Measurements from ENCODE around the gene CCL22. TPM values are rescaled to one million over a fixed set of nuclear protein-coding genes. Genes with fewer than 3 reads are reported as not detected.

CCL22 gene
- total and polyA plus RNA-seq, 12 donors: 0.07 to 0.60 TPM; not detected in 10

DNA sequence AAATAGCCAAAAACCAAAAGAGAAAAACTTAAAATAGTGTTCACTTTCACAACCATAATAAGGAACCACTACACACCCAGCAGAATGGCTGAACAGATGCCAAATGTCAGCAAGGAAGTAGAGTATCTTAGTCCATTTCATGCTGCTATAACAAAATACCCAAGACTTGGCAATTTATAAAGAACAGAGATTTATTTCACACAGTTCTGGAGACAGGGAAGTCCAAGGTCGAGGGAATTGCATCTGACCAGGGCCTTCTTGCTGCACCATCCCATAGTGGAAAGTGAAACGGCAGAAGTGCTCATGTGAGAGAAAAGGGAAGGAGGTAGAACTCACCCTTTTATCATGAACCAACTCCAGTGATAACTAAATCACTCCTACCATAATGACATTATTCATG is 33.8 kb upstream of the CCL22 start:
- no peak for DNase-seq
- H3K27ac ChIP-seq: no peak overlapping the region
- no peaks in the 10 kb centered on the region for H3K36me3 ChIP-seq
- peaks cover 0 to 6% (median 0%) of the 10 kb centered on the region in 9 donors for H3K4me1 ChIP-seq
- intact Hi-C loops (cut with DNase I): no loop called here
- no peak overlapping the region for H3K4me3 ChIP-seq
- peaks cover 0 to 21% (median 6%) of the 10 kb centered on the region in 11 donors for H3K9me3 ChIP-seq
- peaks cover 0 to under 1% (median 0%) of the 10 kb centered on the region in 7 donors for H3K27me3 ChIP-seq
- WGBS, 2 donors: 63 to 69% methylated on average over 2 of the region's 2 CpGs
- ATAC-seq: no peak
- TF ChIP-seq, protein P1, sequence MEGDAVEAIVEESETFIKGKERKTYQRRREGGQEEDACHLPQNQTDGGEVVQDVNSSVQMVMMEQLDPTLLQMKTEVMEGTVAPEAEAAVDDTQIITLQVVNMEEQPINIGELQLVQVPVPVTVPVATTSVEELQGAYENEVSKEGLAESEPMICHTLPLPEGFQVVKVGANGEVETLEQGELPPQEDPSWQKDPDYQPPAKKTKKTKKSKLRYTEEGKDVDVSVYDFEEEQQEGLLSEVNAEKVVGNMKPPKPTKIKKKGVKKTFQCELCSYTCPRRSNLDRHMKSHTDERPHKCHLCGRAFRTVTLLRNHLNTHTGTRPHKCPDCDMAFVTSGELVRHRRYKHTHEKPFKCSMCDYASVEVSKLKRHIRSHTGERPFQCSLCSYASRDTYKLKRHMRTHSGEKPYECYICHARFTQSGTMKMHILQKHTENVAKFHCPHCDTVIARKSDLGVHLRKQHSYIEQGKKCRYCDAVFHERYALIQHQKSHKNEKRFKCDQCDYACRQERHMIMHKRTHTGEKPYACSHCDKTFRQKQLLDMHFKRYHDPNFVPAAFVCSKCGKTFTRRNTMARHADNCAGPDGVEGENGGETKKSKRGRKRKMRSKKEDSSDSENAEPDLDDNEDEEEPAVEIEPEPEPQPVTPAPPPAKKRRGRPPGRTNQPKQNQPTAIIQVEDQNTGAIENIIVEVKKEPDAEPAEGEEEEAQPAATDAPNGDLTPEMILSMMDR (IDR thresholded peaks at IDR 0.05): no peak

- no peak overlapping the region for H3K27ac ChIP-seq
- no peak for DNase-seq
- H3K36me3 ChIP-seq: no peaks in the 10 kb centered on the region
- intact Hi-C loops (cut with DNase I): no loop called here
- peaks cover 0 to 6% (median 0%) of the 10 kb centered on the region in 7 donors for H3K27me3 ChIP-seq
- H3K4me1 ChIP-seq: peaks cover 0 to 6% (median 0%) of the 10 kb centered on the region in 9 donors
- TF ChIP-seq, protein P1 (IDR thresholded peaks at IDR 0.05): no peak
- no peak for ATAC-seq
- peaks cover 0 to 21% (median 6%) of the 10 kb centered on the region in 11 donors for H3K9me3 ChIP-seq
- WGBS, 2 donors: 54 to 85% methylated on average over 1 of the region's 1 CpG
- H3K4me3 ChIP-seq: no peak overlapping the region
Observed at GRCh38 chr16:57325458-57325857, 33.1 kb upstream of the CCL22 start.

GRCh38 chr16:57329718-57330327 is 28.8 kb upstream of the CCL22 start:
- ATAC-seq: no peak
- DNase-seq: no peak
- Histone ChIP-seq H3K27me3 (peaks cover 0 to 6% (median 0%) of the 10 kb centered on the region in 7 donors), H3K4me1 (peaks cover 0 to 3% (median 0%) of the 10 kb centered on the region in 9 donors), H3K4me3 (no peak overlapping the region), H3K27ac (no peak overlapping the region), H3K9me3 (peaks cover 0 to 28% (median 12%) of the 10 kb centered on the region in 11 donors), H3K36me3 (no peaks in the 10 kb centered on the region)
- intact Hi-C loops (cut with DNase I): loop anchor here in 1 of 10 donors (5.0 kb wide), 1 partner anchor 37 kb away; no protein-coding TSS in a partner anchor
- 73% methylated on average over 8 of the region's 8 CpGs for WGBS, 2 donors
- TF ChIP-seq, protein P1 (IDR thresholded peaks at IDR 0.05): no peak

DNA sequence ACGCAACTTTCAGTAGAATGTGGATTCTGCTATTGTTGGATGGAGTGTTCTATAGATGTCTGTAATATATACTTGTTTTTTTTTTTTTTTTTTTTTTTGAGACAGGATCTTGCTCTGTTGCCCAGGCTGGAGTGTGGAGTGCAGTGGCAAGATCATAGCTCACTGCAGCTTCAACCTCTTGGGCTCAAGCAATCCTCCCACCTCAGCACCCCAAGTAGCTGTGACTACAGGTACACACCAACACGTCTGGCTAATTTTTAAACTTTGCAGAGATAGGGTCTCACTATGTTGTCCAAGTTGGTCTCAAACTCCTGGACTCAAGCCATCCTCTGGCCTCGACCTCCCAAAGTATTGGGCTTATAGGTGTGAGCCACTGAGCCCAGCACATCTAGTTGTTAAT is 27.2 kb upstream of the CCL22 start:
- intact Hi-C loops (cut with DNase I): loop anchor here in 1 of 10 donors (5.0 kb wide), 1 partner anchor 36 kb away; no protein-coding TSS in a partner anchor
- WGBS, 2 donors: 89 to 93% methylated on average over 3 of the region's 3 CpGs

More for the DNA sequence above, 27.2 kb upstream of the CCL22 start:
- Histone ChIP-seq H3K27me3 (peaks cover 0 to 6% (median 0%) of the 10 kb centered on the region in 7 donors), H3K36me3 (no peaks in the 10 kb centered on the region), H3K9me3 (peaks cover 0 to 18% (median 5%) of the 10 kb centered on the region in 11 donors), H3K4me3 (no peak overlapping the region), H3K4me1 (peaks cover 0 to 10% (median 0%) of the 10 kb centered on the region in 9 donors), H3K27ac (no peak overlapping the region)
- TF ChIP-seq, protein P1 (IDR thresholded peaks at IDR 0.05): no peak
- DNase-seq: no peak
- ATAC-seq: no peak
